Tibial nerve (tissue), 4 donors: ENCODE results near the gene KRTAP4-7. TPM values are rescaled to one million over a fixed set of nuclear protein-coding genes. Genes with fewer than 3 reads are reported as not detected.
"Not testable (repeated sequence)": the region's sequence is repeated elsewhere in the genome, so short reads cannot be mapped to it uniquely, and the experiment has no call there.

ENCODE experiments used
- DNase-seq, 2 donors: peaks; one replicate each; pipeline ENCODE4 v3.0.0-alpha.2; 2019; ENCODE audit warnings: low spot score in 2 of 2
- H3K27ac ChIP-seq, 4 donors: fragments of 200-600 bp; sonication (generic) in 3 of 4; one replicate each; pipeline ENCODE4 v1.5.1; 2017 to 2019; ENCODE audit warnings: mild to moderate bottlenecking in 1 of 4
- H3K27me3 ChIP-seq, 2 donors: fragments of 200-600 bp; sonication (generic) in 1 of 2; one replicate each; pipeline versions ENCODE4 v1.5.1 to v1.6.0; 2017 to 2019
- H3K36me3 ChIP-seq, 3 donors: fragments of 200-600 bp; sonication (generic); one replicate each; pipeline ENCODE4 v1.5.1; 2018 to 2019
- H3K4me1 ChIP-seq, 4 donors: fragments of 200-600 bp; sonication (generic) in 3 of 4; one replicate each; pipeline ENCODE4 v1.5.1; 2017 to 2019
- H3K4me3 ChIP-seq, 4 donors: fragments of 200-600 bp; sonication (generic) in 3 of 4; one replicate each; pipeline ENCODE4 v1.5.1; 2017 to 2019; ENCODE audit warnings: mild to moderate bottlenecking in 1 of 4, moderate library complexity in 1 of 4
- H3K9me3 ChIP-seq, 4 donors: fragments of 200-600 bp; sonication (generic) in 3 of 4; one replicate each; pipeline ENCODE4 v1.5.1; 2017 to 2019
- CTCF ChIP-seq, 5 experiments: fragments of 200-600 bp in 3 of 5; fragments of 450-650 bp in 2 of 5; sonication (generic) in 3 of 5; IDR thresholded peaks; one replicate each; pipeline ENCODE4 v1.5.1; 2016 to 2019; ENCODE audit warnings: antibody characterized with exemption in 5 of 5, mild to moderate bottlenecking in 3 of 5, moderate library complexity in 2 of 5
- EP300 ChIP-seq, 2 donors: sonication (generic); formaldehyde crosslinking; IDR thresholded peaks; one replicate each; pipeline ENCODE4 v1.6.1; 2017; ENCODE audit warnings: antibody characterized with exemption in 2 of 2, mild to moderate bottlenecking in 1 of 2
- POLR2A ChIP-seq, 2 donors: fragments of 450-650 bp; IDR thresholded peaks; one replicate each; pipeline ENCODE4 v1.6.1; 2017; ENCODE audit warnings: antibody characterized with exemption in 2 of 2, mild to moderate bottlenecking in 2 of 2, moderate library complexity in 2 of 2
- WGBS, 2 donors: methylation state at CpG; one replicate each; pipeline ENCODE4 v1.1.5; 2018; 5-methylcytosine and 5-hydroxymethylcytosine counted together
- total RNA-seq, 4 donors: library from RNA; depleted of rRNA; stranded (reverse); fragments of >200 nt; gene quantifications; one replicate each; pipeline ENCODE4 v1.1.0, GENCODE V29; 2016

KRTAP4-7 gene
- total RNA-seq, 4 donors from 2014 or later = not detected

- H3K36me3 ChIP-seq = no peaks in the 10 kb centered on the region
- TF ChIP-seq EP300 (IDR thresholded peaks at IDR 0.05) = no peak
- TF ChIP-seq POLR2A (IDR thresholded peaks at IDR 0.05) = no peak
- no peak for TF ChIP-seq CTCF (IDR thresholded peaks at IDR 0.05)
- no peaks in the 10 kb centered on the region for H3K27me3 ChIP-seq
- no peaks in the 10 kb centered on the region for H3K9me3 ChIP-seq
- no peak for DNase-seq
- no peak overlapping the region for H3K27ac ChIP-seq
- 88 to 97% methylated on average over 5 of the region's 5 CpGs for WGBS, 2 donors
- no peak overlapping the region for H3K4me3 ChIP-seq
- no peaks in the 10 kb centered on the region for H3K4me1 ChIP-seq
Measured at GRCh38 chr17:41071606-41072360, 12.2 kb upstream of the KRTAP4-7 start.

DNA sequence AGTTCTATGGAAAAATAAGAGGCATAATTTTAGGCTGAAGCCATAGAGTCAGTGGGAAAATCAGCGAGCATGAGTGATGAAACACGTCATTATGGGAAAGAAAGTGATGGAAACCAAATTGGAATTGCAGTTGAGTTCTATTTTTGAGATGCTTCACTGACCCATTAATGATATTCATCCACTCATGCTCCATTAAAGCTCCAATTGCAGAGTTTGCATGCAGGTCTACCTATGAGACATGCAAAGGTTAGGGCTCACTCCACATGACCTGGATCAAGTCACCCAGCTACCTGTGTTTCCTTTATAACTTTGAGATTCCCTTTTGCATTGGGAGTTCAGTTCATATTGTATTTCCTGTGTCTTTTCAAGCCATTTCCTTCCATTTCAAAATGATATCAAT lies 10.3 kb upstream of the KRTAP4-7 start:
- TF ChIP-seq POLR2A (IDR thresholded peaks at IDR 0.05) (no peak), EP300 (IDR thresholded peaks at IDR 0.05) (no peak), CTCF (IDR thresholded peaks at IDR 0.05) (no peak)
- no peaks in the 10 kb centered on the region for H3K4me1 ChIP-seq
- 88 to 92% methylated on average over 2 of the region's 2 CpGs for WGBS, 2 donors

GRCh38 chr17:41076788-41077187 lies 7.2 kb upstream of the KRTAP4-7 start:
- Histone ChIP-seq H3K27ac (no peak overlapping the region), H3K4me1 (no peaks in the 10 kb centered on the region), H3K36me3 (no peaks in the 10 kb centered on the region), H3K4me3 (no peak overlapping the region), H3K27me3 (no peaks in the 10 kb centered on the region), H3K9me3 (no peaks in the 10 kb centered on the region)
- TF ChIP-seq CTCF (IDR thresholded peaks at IDR 0.05) (no peak), EP300 (IDR thresholded peaks at IDR 0.05) (no peak), POLR2A (IDR thresholded peaks at IDR 0.05) (no peak)
- DNase-seq = no peak

More for the DNA sequence above, 10.3 kb upstream of the KRTAP4-7 start:
- H3K36me3 ChIP-seq = no peaks in the 10 kb centered on the region
- no peaks in the 10 kb centered on the region for H3K27me3 ChIP-seq
- H3K4me3 ChIP-seq = no peak overlapping the region
- no peak overlapping the region for H3K27ac ChIP-seq
- DNase-seq = no peak
- no peaks in the 10 kb centered on the region for H3K9me3 ChIP-seq

DNA sequence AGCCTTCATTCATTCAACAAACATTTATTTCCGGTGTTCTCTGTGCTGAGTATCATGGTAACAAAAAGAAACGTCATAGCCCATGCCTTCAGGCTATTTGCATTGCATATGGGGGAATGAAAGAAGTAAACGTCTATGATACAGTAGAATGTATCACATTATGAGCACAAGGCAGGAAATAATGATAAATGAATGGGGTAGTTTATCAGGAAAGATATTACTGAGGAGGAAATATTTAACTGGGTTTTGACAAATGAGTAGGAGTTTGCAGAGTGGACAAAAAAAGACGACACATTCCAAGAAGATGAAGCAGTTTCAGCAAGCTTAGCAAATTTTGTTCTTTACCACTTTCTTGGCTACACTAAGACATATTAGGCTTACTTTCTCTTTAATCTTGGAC lies 1.3 kb upstream of the KRTAP4-7 start:
- Histone ChIP-seq H3K4me1 (no peaks in the 10 kb centered on the region), H3K36me3 (no peaks in the 10 kb centered on the region), H3K9me3 (no peaks in the 10 kb centered on the region), H3K27me3 (no peaks in the 10 kb centered on the region), H3K4me3 (no peak overlapping the region), H3K27ac (no peak overlapping the region)
- no peak for DNase-seq
- 47 to 52% methylated on average over 4 of the region's 4 CpGs for WGBS, 2 donors
- TF ChIP-seq EP300 (IDR thresholded peaks at IDR 0.05) (no peak), POLR2A (IDR thresholded peaks at IDR 0.05) (no peak), CTCF (IDR thresholded peaks at IDR 0.05) (no peak)

GRCh38 chr17:41083427-41083826 lies 523 bp upstream of the KRTAP4-7 start:
- not testable (repeated sequence) for H3K4me3 ChIP-seq, H3K36me3 ChIP-seq, DNase-seq, H3K27ac ChIP-seq, H3K9me3 ChIP-seq, H3K27me3 ChIP-seq, H3K4me1 ChIP-seq
- WGBS, 2 donors = 72 to 75% methylated on average over 2 of the region's 2 CpGs

DNA sequence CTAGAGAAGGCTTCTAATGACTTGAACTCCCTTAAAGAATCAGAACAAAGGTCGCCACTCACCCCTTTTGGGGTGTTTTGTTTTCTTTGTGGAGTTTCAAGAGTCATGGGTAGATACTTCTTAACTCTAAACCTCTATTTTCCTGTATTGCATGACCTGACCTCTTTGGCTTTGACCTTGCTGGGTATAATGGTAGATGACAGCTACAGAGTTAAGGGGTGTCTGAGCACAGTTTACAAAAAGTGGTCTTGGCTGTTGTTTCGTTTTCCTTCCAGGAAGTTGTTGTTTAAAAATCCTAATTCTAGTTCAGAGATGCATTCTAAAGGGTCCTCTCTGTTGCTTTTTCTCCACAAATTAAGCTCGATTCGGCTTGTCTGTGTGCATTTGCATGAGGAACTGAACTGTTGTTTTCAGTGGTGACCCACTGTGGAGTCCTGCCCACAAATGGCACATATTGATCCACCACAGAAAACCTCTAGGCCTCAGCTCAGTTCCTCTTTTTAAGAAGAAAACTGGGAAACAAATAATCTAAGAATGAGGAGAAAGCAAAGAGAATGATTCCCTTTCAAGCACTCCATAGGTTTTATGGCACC lies 4.9 kb downstream of the KRTAP4-7 start:
- not testable (repeated sequence) for H3K27me3 ChIP-seq, DNase-seq, H3K4me1 ChIP-seq, H3K27ac ChIP-seq, H3K4me3 ChIP-seq, H3K36me3 ChIP-seq, H3K9me3 ChIP-seq
- WGBS, 2 donors = 60 to 78% methylated on average over 4 of the region's 4 CpGs
